Measurements from ENCODE around the gene PDE4A. TPM values are rescaled to one million over a fixed set of nuclear protein-coding genes. Genes with fewer than 3 reads are reported as not detected.

The PDE4A gene
- total and polyA plus RNA-seq, 2 of the 8 experiments (the other 6 are each of a cell fraction or from before 2014, with no cell fraction given): 2.0 to 4.4 TPM

DNA sequence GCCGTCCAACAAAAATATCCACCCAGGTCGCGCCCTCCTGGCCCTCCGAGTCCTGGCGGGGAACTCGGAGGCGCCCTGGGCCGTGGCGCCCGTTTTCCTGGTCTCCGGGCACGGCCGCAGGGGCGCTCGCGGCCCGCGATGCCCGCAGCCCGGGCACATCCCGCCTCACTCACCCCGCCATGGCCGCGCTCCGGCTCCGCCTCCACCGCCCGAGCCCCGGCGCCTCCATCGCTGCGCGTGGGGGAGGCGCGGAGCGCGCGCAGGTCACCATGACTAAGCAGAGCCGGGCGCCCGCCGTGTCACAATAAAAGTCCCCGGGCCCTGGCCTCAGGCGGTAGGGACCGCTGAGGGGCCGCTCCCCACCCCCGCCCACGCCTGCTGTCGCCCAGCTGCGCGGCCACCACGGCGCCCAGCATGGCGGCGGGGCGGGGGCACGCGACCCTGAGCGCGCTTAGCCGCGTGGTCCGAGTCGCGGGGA lies 82.2 kb downstream of the PDE4A start (continued):
- TF ChIP-seq NANOG (IDR thresholded peaks at IDR 0.05; ENCODE audit: insufficient read depth, low read depth, low read length, poor library complexity, severe bottlenecking): peak; percentile 38
- TF ChIP-seq, protein P1, sequence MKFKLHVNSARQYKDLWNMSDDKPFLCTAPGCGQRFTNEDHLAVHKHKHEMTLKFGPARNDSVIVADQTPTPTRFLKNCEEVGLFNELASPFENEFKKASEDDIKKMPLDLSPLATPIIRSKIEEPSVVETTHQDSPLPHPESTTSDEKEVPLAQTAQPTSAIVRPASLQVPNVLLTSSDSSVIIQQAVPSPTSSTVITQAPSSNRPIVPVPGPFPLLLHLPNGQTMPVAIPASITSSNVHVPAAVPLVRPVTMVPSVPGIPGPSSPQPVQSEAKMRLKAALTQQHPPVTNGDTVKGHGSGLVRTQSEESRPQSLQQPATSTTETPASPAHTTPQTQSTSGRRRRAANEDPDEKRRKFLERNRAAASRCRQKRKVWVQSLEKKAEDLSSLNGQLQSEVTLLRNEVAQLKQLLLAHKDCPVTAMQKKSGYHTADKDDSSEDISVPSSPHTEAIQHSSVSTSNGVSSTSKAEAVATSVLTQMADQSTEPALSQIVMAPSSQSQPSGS (IDR thresholded peaks at IDR 0.05; ENCODE audit: low read length): no peak
- TF ChIP-seq SIRT6 (IDR thresholded peaks at IDR 0.05; ENCODE audit: low read length): no peak
- TF ChIP-seq SUZ12 (IDR thresholded peaks at IDR 0.05; ENCODE audit: low read length): no peak
- peak; percentile 84 for TF ChIP-seq TAF7 (optimal IDR thresholded peaks at IDR 0.05; ENCODE audit: borderline replicate concordance, low read depth, low read length)
- TF ChIP-seq SP1 (IDR thresholded peaks at IDR 0.05; ENCODE audit: low read depth, low read length): peak; percentile 53; the same call in 1 of the 2 replicates
- TF ChIP-seq BACH1 (IDR thresholded peaks at IDR 0.05; ENCODE audit: low read length): peak; percentile 98
- TF ChIP-seq RBBP5 (IDR thresholded peaks at IDR 0.05; ENCODE audit: borderline replicate concordance, low read depth, low read length): no peak
- TF ChIP-seq ZNF274 (IDR thresholded peaks at IDR 0.05; ENCODE audit: borderline replicate concordance, extremely low read depth, low read length): no peak
- TF ChIP-seq RNF2 (IDR thresholded peaks at IDR 0.05; ENCODE audit: borderline replicate concordance, low read depth, low read length, missing control alignments, poor library complexity, severe bottlenecking): no peak
- TF ChIP-seq POLR2A (IDR thresholded peaks at IDR 0.05; ENCODE audit: control extremely low read depth in 1 of 2, low read depth in 2 of 2, low read length in 2 of 2): peak; percentile 69 to 82; a peak in 2 of 3 replicates
- peak; percentile 90 for TF ChIP-seq YY1 (IDR thresholded peaks at IDR 0.05; ENCODE audit: low read depth, low read length)
- TF ChIP-seq, protein P2, sequence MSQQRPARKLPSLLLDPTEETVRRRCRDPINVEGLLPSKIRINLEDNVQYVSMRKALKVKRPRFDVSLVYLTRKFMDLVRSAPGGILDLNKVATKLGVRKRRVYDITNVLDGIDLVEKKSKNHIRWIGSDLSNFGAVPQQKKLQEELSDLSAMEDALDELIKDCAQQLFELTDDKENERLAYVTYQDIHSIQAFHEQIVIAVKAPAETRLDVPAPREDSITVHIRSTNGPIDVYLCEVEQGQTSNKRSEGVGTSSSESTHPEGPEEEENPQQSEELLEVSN (IDR thresholded peaks at IDR 0.05): no peak
- peak; percentile 70 for TF ChIP-seq KDM4A (IDR thresholded peaks at IDR 0.05; ENCODE audit: low read depth, low read length, severe bottlenecking)
- TF ChIP-seq, protein P3, sequence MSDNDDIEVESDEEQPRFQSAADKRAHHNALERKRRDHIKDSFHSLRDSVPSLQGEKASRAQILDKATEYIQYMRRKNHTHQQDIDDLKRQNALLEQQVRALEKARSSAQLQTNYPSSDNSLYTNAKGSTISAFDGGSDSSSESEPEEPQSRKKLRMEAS (IDR thresholded peaks at IDR 0.05): peak; percentile 86
- TF ChIP-seq HDAC2 (IDR thresholded peaks at IDR 0.05; ENCODE audit: borderline replicate concordance in 1 of 2, low read depth in 2 of 2, low read length in 2 of 2): 0 out of 4 replicates have a peak, but pooled peaks of 1 of the 2 experiments have one; percentile 49
- no peak; the same call in 1 of the 2 replicates for TF ChIP-seq KDM1A (IDR thresholded peaks at IDR 0.05; ENCODE audit: borderline replicate concordance, low read length)
- peak; percentile 77; the same call in 1 of the 2 replicates for TF ChIP-seq TCF12 (IDR thresholded peaks at IDR 0.05; ENCODE audit: low read depth, low read length)
- TF ChIP-seq POLR2AphosphoS5 (IDR thresholded peaks at IDR 0.05; ENCODE audit: low read depth, low read length): peak; percentile 18; the same call in 1 of the 2 replicates
- TF ChIP-seq, protein P4, sequence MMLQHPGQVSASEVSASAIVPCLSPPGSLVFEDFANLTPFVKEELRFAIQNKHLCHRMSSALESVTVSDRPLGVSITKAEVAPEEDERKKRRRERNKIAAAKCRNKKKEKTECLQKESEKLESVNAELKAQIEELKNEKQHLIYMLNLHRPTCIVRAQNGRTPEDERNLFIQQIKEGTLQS (IDR thresholded peaks at IDR 0.05; ENCODE audit: insufficient read depth, low read depth, low read length): no peak
- TF ChIP-seq RAD21 (IDR thresholded peaks at IDR 0.05 in 1 of 2, conservative IDR thresholded peaks at IDR 0.05 in 1 of 2; ENCODE audit: low read depth in 2 of 2, low read length in 2 of 2): peak in 1 of 2 experiments; percentile 2; a peak in 1 of 4 replicates

Data from H1 (cell line).